Measurements from ENCODE around the gene RTEL1. TPM values are rescaled to one million over a fixed set of nuclear protein-coding genes. Genes with fewer than 3 reads are reported as not detected.
A peak's percentile ranks its signal among the peaks of the same experiment; 100 is the strongest.

RTEL1 gene
- total RNA-seq, 1 experiment from 2014 or later = 43.0 TPM

DNA sequence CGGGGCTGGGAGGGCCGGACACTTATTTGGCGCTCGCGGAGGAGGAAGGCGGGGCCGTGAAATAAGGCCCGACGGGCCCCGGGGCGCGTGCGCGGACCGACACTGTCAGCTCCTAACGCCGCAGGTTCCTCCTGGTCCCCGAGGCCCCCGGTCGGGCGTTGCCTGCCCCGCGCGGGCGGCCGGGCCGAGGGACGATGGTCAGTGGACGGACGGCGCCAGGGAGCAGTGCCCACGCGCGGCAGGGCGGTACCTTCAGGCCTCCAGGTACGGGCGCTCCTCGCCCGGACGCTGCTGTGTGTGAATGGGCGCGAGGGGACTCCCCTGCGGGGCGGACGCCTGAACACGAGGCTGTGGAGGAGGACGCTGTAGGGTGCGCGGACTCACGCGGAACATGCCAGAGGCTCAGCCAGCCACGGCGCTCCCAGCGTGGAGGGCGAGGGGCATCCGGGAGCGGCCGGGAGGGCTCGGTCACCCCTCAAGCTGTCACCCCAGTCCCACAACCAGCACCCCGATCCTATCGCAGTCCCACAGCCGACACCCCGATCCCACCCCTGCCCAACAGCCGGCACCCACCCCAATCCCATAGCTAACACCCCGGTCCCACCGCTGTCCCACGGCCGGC is 30.9 kb upstream of the RTEL1 start:
- intact Hi-C loops (cut with micrococcal nuclease) = loop anchor here (5.0 kb wide), 2 partner anchors 45 to 90 kb away; partner anchors contain the start of gene PTK6
- Histone ChIP-seq H3K9me2 (replicated peaks; ENCODE audit: low read length) (no peaks in the 10 kb centered on the region), H3K79me2 (ENCODE audit: low read length) (peaks cover 54% of the 10 kb centered on the region), H3K4me2 (ENCODE audit: low read length) (peak overlapping the region; percentile 95), H3K9ac (ENCODE audit: low read length) (peak overlapping the region; percentile 98), H3F3A (ENCODE audit: low read length, unreplicated experiment) (no peaks in the 10 kb centered on the region), H3K4me3 (ENCODE audit: low read length) (peak overlapping the region; percentile 93), H3K27ac (ENCODE audit: low read length) (peak overlapping the region; percentile 58), H3K36me3 (ENCODE audit: low read depth, low read length) (0 out of 2 replicates have a peak, but pooled peaks cover 3% of the 10 kb centered on the region), H2AFZ (ENCODE audit: low read length) (peak overlapping the region; percentile 70), H4K20me1 (ENCODE audit: low read length) (no peaks in the 10 kb centered on the region), H3K4me1 (ENCODE audit: insufficient read depth, low read length) (peaks cover 14% of the 10 kb centered on the region), H3K27me3 (ENCODE audit: low read length) (no peaks in the 10 kb centered on the region), H3K9me3 (ENCODE audit: low read length) (no peaks in the 10 kb centered on the region)
- ChIA-PET POLR2A (ENCODE audit: unreplicated experiment) (interaction anchor here (0.5 to 1.4 kb wide), 6 partner anchors 14 to 376 kb away, joined by 4 to 9 read pairs (median 6); partner anchors contain the start of genes ARFRP1, HELZ2, PTK6 and ZGPAT), CTCF (interaction anchor here (0.6 to 1.5 kb wide), 3 partner anchors 14 to 160 kb away, joined by 4 to 16 read pairs (median 5); no protein-coding TSS in a partner anchor)
- TF ChIP-seq EZH2 (IDR thresholded peaks at IDR 0.05; ENCODE audit: low read length, unreplicated experiment) = no peak
- no peak for TF ChIP-seq EZH2phosphoT487 (IDR thresholded peaks at IDR 0.05; ENCODE audit: borderline replicate concordance, low read length)
- TF ChIP-seq, protein P1, sequence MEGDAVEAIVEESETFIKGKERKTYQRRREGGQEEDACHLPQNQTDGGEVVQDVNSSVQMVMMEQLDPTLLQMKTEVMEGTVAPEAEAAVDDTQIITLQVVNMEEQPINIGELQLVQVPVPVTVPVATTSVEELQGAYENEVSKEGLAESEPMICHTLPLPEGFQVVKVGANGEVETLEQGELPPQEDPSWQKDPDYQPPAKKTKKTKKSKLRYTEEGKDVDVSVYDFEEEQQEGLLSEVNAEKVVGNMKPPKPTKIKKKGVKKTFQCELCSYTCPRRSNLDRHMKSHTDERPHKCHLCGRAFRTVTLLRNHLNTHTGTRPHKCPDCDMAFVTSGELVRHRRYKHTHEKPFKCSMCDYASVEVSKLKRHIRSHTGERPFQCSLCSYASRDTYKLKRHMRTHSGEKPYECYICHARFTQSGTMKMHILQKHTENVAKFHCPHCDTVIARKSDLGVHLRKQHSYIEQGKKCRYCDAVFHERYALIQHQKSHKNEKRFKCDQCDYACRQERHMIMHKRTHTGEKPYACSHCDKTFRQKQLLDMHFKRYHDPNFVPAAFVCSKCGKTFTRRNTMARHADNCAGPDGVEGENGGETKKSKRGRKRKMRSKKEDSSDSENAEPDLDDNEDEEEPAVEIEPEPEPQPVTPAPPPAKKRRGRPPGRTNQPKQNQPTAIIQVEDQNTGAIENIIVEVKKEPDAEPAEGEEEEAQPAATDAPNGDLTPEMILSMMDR (conservative IDR thresholded peaks at IDR 0.05; ENCODE audit: low read depth, low read length) = no peak
- peak; percentile 79 for ATAC-seq
- BruUV-seq (replicated peaks) = no TSS peak
- peak; percentile 95 for DNase-seq

GRCh38 chr20:63627751-63628245 is 30.3 kb upstream of the RTEL1 start:
- H4K20me1 ChIP-seq (ENCODE audit: low read length) = no peaks in the 10 kb centered on the region
- no TSS peak for BruUV-seq (replicated peaks)
- TF ChIP-seq EZH2phosphoT487 (IDR thresholded peaks at IDR 0.05; ENCODE audit: borderline replicate concordance, low read length) = no peak
- TF ChIP-seq EZH2 (IDR thresholded peaks at IDR 0.05; ENCODE audit: low read length, unreplicated experiment) = no peak
- TF ChIP-seq, protein P1 (conservative IDR thresholded peaks at IDR 0.05; ENCODE audit: low read depth, low read length) = no peak
- peaks cover 14% of the 10 kb centered on the region for H3K4me1 ChIP-seq (ENCODE audit: insufficient read depth, low read length)
- peak overlapping the region; percentile 82 for H2AFZ ChIP-seq (ENCODE audit: low read length)
- ATAC-seq = peak; percentile 19
- peak overlapping the region; percentile 98 for H3K9ac ChIP-seq (ENCODE audit: low read length)
- peaks cover 48% of the 10 kb centered on the region for H3K79me2 ChIP-seq (ENCODE audit: low read length)
- H3K9me3 ChIP-seq (ENCODE audit: low read length) = no peaks in the 10 kb centered on the region
- H3F3A ChIP-seq (ENCODE audit: low read length, unreplicated experiment) = no peaks in the 10 kb centered on the region
- no peaks in the 10 kb centered on the region for H3K9me2 ChIP-seq (replicated peaks; ENCODE audit: low read length)
- peak overlapping the region; percentile 95 for H3K4me2 ChIP-seq (ENCODE audit: low read length)
- H3K27ac ChIP-seq (ENCODE audit: low read length) = peak overlapping the region; percentile 8; the same call in 1 of the 2 replicates
- H3K36me3 ChIP-seq (ENCODE audit: low read depth, low read length) = 0 out of 2 replicates have a peak, but pooled peaks cover 3% of the 10 kb centered on the region
- intact Hi-C loops (cut with micrococcal nuclease) = loop anchor here (2.0 to 5.0 kb wide), 3 partner anchors 31 to 90 kb away; partner anchors contain the start of genes PTK6 and RTEL1
- ChIA-PET POLR2A (ENCODE audit: unreplicated experiment) (interaction anchor here (1.4 kb wide), 1 partner anchor 91 kb away, joined by 5 read pairs; the partner anchor contains the start of gene PTK6), CTCF (interaction anchor here (0.7 to 1.5 kb wide), 3 partner anchors 14 to 90 kb away, joined by 5 to 16 read pairs (median 10); no protein-coding TSS in a partner anchor)
- H3K27me3 ChIP-seq (ENCODE audit: low read length) = no peaks in the 10 kb centered on the region
- H3K4me3 ChIP-seq (ENCODE audit: low read length) = peak overlapping the region; percentile 93
- no peak for DNase-seq
